ENCODE measurements around the gene OR10Z1.

DNA sequence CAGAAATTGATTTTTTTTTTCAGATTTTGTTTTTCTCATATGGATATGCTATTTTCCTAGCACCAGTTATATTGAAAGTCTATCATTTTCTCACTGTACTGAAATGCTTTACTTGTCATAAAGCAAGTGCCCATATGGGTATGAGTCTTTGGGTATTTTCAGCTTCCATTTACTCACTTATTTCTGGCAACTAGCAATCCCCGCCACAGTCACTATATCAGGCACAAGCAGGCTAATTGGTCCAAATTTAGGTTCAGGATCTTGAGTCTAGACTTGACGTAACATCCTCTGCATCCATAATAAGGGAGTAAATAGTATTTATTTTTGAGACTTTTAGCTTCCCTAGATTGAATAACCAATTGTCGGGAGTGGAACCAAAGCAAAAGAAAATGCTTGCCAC lies 27.5 kb upstream of the OR10Z1 start:
- TF ChIP-seq SIN3A (IDR thresholded peaks at IDR 0.05; ENCODE audit: borderline replicate concordance, insufficient read depth, low read depth, low read length) (no peak), POLR2AphosphoS5 (IDR thresholded peaks at IDR 0.05; ENCODE audit: low read depth, low read length) (no peak), TCF7L2 (IDR thresholded peaks at IDR 0.05; ENCODE audit: low read depth, low read length) (no peak)
- TF ChIP-seq, protein P1, sequence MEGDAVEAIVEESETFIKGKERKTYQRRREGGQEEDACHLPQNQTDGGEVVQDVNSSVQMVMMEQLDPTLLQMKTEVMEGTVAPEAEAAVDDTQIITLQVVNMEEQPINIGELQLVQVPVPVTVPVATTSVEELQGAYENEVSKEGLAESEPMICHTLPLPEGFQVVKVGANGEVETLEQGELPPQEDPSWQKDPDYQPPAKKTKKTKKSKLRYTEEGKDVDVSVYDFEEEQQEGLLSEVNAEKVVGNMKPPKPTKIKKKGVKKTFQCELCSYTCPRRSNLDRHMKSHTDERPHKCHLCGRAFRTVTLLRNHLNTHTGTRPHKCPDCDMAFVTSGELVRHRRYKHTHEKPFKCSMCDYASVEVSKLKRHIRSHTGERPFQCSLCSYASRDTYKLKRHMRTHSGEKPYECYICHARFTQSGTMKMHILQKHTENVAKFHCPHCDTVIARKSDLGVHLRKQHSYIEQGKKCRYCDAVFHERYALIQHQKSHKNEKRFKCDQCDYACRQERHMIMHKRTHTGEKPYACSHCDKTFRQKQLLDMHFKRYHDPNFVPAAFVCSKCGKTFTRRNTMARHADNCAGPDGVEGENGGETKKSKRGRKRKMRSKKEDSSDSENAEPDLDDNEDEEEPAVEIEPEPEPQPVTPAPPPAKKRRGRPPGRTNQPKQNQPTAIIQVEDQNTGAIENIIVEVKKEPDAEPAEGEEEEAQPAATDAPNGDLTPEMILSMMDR (IDR thresholded peaks at IDR 0.05): no peak
- TF ChIP-seq, protein P2, sequence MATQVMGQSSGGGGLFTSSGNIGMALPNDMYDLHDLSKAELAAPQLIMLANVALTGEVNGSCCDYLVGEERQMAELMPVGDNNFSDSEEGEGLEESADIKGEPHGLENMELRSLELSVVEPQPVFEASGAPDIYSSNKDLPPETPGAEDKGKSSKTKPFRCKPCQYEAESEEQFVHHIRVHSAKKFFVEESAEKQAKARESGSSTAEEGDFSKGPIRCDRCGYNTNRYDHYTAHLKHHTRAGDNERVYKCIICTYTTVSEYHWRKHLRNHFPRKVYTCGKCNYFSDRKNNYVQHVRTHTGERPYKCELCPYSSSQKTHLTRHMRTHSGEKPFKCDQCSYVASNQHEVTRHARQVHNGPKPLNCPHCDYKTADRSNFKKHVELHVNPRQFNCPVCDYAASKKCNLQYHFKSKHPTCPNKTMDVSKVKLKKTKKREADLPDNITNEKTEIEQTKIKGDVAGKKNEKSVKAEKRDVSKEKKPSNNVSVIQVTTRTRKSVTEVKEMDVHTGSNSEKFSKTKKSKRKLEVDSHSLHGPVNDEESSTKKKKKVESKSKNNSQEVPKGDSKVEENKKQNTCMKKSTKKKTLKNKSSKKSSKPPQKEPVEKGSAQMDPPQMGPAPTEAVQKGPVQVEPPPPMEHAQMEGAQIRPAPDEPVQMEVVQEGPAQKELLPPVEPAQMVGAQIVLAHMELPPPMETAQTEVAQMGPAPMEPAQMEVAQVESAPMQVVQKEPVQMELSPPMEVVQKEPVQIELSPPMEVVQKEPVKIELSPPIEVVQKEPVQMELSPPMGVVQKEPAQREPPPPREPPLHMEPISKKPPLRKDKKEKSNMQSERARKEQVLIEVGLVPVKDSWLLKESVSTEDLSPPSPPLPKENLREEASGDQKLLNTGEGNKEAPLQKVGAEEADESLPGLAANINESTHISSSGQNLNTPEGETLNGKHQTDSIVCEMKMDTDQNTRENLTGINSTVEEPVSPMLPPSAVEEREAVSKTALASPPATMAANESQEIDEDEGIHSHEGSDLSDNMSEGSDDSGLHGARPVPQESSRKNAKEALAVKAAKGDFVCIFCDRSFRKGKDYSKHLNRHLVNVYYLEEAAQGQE (IDR thresholded peaks at IDR 0.05; ENCODE audit: insufficient read depth in 1 of 2, low read depth in 2 of 2, low read length in 1 of 2): no peak
